GM18858 (cell line): ENCODE data around the gene ARF6.

ENCODE experiments used
- ATAC-seq: cut with Tn5 transposase; IDR thresholded peaks from one replicate; pipeline ENCODE4 v1.9.1; 2021; ENCODE audit not compliant: unreplicated experiment

The ARF6 gene

DNA sequence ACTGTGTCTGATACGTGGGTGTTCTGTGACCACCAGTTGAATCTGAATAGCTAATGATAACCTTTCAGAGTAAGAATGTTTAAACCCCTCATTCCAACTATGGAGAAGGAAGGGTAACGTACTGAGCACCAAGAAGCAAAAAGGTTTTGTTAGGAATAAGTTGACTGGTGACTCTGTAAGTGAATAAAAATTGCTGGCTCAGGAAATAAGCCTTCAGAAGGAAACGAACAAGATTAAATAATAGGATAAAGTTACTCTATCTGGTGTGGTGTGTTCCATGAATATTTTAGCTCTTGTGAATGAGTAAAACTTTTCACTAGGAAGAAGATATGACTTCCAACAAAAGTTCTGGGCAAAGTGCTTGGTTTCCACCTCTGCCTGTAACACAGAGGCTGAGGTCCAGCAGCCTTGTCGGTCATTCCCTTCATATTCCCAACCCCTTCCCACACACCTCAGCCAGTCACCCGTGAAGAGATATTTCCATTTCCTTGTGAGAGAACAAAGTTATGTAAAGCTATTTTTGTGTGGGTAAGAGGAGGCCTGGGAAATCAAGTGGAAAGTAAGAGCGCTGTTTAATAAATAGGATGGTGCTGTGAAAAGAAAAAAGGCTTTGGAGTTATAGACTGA lies 47.1 kb downstream of the ARF6 start:
- no peak for ATAC-seq

DNA sequence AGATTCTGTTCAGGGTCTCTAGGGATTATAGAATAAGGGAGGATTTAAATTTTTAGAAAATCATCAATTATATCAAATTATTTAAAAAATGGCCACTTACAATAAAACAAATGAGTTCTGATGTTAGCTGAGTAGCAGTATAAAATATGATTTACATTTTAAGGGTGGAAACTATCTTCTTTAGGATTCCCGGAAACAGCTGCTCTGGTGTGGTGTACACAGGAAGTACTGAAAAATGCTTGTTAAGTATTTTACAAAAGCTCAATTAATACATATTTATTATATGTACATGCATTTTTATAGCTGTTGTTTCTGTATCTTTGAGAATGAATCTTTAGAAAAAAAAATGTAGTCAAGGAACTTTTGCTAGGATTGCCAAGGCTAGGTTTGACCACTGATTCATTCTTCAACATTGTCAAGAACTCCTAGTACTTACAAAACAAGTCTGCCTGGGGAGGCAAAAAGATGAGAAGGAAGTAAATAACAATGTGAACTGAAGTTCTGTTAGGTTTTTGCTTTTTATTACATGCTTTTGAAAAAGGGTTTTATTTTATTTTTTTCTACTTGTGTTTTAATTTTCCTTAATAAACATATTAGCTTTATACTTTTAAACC lies 48.0 kb downstream of the ARF6 start:
- no peak for ATAC-seq

DNA sequence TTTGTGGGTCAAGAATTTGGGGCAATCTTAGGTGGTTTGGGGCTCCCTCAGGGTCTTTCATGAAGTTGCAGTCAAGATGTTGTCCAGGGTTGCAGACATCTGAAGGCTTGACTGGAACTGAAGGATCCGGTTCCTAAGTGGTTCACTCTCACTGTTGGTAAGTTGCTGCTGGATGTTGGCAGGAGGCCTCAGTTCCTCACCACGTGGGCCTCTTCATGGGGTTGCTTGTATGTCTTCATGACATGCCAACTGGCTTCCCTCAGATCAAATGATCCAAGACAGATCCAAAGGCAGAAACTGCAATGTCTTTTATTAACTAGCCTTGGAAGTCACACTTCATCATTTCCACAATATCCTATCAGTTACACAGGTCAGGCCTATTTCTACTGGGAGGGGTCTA lies 49.2 kb downstream of the ARF6 start:
- ATAC-seq, result no peak

DNA sequence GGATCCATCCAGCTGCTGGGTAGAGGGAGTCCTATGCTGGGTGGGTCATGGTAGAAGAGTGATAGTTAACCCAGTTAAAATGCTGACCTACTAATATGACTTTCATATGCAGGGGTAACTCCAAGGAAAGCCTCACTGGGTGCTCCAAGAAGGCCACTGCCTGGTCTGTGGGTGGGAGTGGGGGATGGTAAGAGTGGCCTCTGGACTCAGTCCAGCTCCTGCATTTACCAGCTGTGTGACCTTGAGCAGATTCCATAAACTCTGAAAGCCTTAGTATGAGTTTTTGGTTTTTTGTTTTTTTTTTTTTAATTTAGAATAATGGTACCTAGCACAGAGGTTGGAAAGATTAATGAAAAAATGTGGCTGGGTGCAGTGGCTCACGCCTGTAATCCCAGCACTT lies 51.6 kb downstream of the ARF6 start:
- no peak for ATAC-seq

DNA sequence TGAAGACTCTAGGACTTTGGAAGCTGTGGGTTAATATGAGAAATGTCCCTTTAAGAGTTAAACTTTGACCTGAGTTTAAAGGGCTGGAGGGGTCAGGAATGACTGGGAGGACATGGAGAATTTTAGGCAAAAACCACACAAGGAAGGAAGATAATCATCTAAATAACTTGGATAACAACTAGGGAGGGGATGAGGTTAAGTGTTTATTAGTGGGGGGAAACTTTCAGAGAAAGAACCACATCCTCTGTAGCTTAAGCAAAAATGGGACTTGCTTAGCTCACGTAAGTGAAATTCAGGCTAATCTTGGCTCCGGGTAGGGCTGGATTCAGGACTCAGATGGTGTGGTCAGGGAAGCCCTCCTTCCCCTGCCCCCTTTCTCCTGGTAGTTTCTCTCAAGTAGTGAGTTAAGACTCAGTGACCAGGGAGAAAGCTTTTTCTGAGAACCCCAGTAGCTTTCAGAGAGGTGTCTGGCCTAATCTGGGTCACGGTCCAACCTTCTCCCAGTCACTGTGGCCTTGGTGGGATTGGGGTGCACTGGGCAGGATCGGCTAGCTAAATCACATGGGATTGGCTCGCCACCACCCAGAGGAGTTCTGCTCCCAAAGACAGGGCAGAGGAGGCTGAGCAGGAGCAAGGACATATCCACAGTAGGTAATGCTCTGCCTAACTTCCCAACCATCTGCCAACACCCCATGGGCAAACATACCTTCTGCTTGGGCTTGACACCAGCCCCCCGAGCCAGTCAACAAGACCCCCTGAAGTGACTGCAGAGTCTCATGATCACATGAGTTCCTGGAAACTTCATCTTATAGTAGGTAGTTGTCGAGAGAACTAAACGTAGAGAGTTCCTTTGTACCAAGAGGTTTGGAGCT lies 52.8 kb downstream of the ARF6 start:
- no peak for ATAC-seq
